ENCODE results near the gene MVB12B.

- TF ChIP-seq CTCF (IDR thresholded peaks at IDR 0.05) (no peak), ZFX (IDR thresholded peaks at IDR 0.05; ENCODE audit: borderline replicate concordance) (no peak)
Observed at GRCh38 chr9:126423916-126424185, 97.2 kb downstream of the MVB12B start.

All from 22Rv1 (cell line).